Spleen (tissue), 7 donors: ENCODE measurements around the gene FAM20A.

Source experiments
- POLR2A ChIP-seq, 3 donors: fragments of 450-650 bp; IDR thresholded peaks; one replicate each; pipeline ENCODE4 v1.5.1; 2017; ENCODE audit warnings: antibody characterized with exemption in 3 of 3, mild to moderate bottlenecking in 1 of 3
- POLR2AphosphoS5 ChIP-seq, 3 donors: sonication (generic); formaldehyde crosslinking; IDR thresholded peaks; one replicate each; pipeline ENCODE4 v1.5.1; 2017; ENCODE audit warnings: antibody characterized with exemption in 3 of 3
- TF ChIP-seq, protein P1 (sequence below), 11 experiments: fragments of 200-600 bp in 7 of 11; fragments of 450-650 bp in 4 of 11; sonication (generic) in 4 of 11; IDR thresholded peaks in 8 of 11; conservative IDR thresholded peaks in 3 of 11; 1 replicate in 7 of 11; 2 replicates in 4 of 11; pipeline versions ENCODE4 v1.4.0 to v1.8.0; 2016 to 2021; ENCODE audit warnings: antibody characterized with exemption in 11 of 11, inconsistent platforms in 4 of 11, mild to moderate bottlenecking in 1 of 11
- donor health status: DM: no; HTN: no; CAD: no; lungs with moderate emphysema.
- donor health status: DM: no; HTN: no; CAD: no.
- donor health status: DM: no; HTN: no; CAD: no.

DNA sequence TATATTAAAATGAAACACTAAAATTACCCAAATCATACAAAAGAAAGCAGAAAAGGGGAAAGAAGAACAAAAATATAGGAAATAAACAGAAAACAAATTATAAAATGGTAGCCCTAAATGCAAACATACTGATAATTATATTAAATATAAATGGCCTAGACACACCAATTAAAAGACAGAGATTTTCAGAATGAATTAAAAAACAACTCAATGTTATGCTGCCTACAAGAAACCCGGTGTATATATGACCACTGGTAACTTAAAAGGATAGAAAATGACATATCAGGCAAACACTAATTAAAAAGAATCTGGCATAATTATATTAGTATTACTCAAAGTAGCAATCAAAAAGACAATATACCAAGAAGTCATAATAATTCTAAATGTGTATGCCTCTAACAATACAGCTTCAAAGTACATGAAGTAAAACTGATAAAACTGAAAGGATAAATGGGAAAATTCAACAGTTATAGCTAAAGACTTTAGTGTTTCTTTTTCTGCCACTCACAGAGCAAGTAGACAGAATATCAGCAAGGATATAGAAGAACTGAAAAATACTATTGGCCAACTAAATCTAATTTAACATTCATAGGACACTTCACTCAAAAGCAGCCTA lies 7.5 kb upstream of the FAM20A start:
- TF ChIP-seq, protein P1, sequence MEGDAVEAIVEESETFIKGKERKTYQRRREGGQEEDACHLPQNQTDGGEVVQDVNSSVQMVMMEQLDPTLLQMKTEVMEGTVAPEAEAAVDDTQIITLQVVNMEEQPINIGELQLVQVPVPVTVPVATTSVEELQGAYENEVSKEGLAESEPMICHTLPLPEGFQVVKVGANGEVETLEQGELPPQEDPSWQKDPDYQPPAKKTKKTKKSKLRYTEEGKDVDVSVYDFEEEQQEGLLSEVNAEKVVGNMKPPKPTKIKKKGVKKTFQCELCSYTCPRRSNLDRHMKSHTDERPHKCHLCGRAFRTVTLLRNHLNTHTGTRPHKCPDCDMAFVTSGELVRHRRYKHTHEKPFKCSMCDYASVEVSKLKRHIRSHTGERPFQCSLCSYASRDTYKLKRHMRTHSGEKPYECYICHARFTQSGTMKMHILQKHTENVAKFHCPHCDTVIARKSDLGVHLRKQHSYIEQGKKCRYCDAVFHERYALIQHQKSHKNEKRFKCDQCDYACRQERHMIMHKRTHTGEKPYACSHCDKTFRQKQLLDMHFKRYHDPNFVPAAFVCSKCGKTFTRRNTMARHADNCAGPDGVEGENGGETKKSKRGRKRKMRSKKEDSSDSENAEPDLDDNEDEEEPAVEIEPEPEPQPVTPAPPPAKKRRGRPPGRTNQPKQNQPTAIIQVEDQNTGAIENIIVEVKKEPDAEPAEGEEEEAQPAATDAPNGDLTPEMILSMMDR (IDR thresholded peaks at IDR 0.05 in 8 of 11, conservative IDR thresholded peaks at IDR 0.05 in 3 of 11), result no peak
- TF ChIP-seq POLR2A (IDR thresholded peaks at IDR 0.05), result no peak
- no peak for TF ChIP-seq POLR2AphosphoS5 (IDR thresholded peaks at IDR 0.05)
